SK-N-SH (cell line): ENCODE results near the gene ADAP1. TPM values are rescaled to one million over a fixed set of nuclear protein-coding genes. Genes with fewer than 3 reads are reported as not detected.
A peak's percentile ranks its signal among the peaks of the same experiment; 100 is the strongest.
"Not testable (repeated sequence)": the region's sequence is repeated elsewhere in the genome, so short reads cannot be mapped to it uniquely, and the experiment has no call there.

ENCODE experiments used
- CTCF ChIA-PET: fragments of 300-600, 350-600 bp; formaldehyde crosslinking; extraction: SDS; loops from one replicate; lab custom pipeline; 2021; lab: Yijun Ruan, JAX
- POLR2A ChIA-PET: fragments of 350-600 bp; sonication (Branson Sonifier 250); formaldehyde crosslinking; extraction: SDS; loops from one replicate; lab custom pipeline; 2020; ENCODE audit warnings: antibody characterized with exemption, inconsistent platforms; lab: Yijun Ruan, JAX
- DNase-seq: peaks from one replicate; pipeline ENCODE4 v3.0.0; 2012
- H2AFZ ChIP-seq: fragments of 200-600 bp; sonication (generic); 2 replicates; pipeline ENCODE4 v1.8.1; 2016; ENCODE audit warnings: antibody characterized with exemption, mild to moderate bottlenecking, low read depth
- H3F3A ChIP-seq: fragments of 200-600 bp; sonication (generic); replicated peaks from 2 replicates; pipeline ENCODE3; 2016; ENCODE audit warnings: antibody characterized with exemption, mild to moderate bottlenecking; ENCODE audit not compliant: insufficient read depth
- H3K27ac ChIP-seq, 2 experiments: fragments of 200-500 bp in 1 of 2; fragments of 200-600 bp in 1 of 2; sonication (Bioruptor generic) in 1 of 2; sonication (generic), shearing (Covaris generic) in 1 of 2; 2 replicates each; pipeline versions ENCODE4 v1.5.1 to v1.6.1; 2014 to 2016; ENCODE audit warnings: low read depth in 2 of 2, inconsistent platforms in 1 of 2, low read length in 1 of 2, mild to moderate bottlenecking in 1 of 2, mixed read lengths in 1 of 2
- H3K27me3 ChIP-seq: fragments of 200-600 bp; sonication (generic), shearing (Covaris generic); 2 replicates; pipeline ENCODE4 v1.6.1; 2016; ENCODE audit warnings: mixed run types; ENCODE audit not compliant: insufficient read depth
- H3K36me3 ChIP-seq, 2 experiments: fragments of 200-500 bp in 1 of 2; fragments of 200-600 bp in 1 of 2; sonication (Bioruptor generic) in 1 of 2; sonication (generic) in 1 of 2; replicated peaks in 1 of 2; 2 replicates each; pipeline versions ENCODE3 to v1.5.1; 2014 to 2016; ENCODE audit warnings: low read length in 1 of 2, mild to moderate bottlenecking in 1 of 2; ENCODE audit not compliant: insufficient read depth in 2 of 2, control insufficient read depth in 1 of 2
- H3K4me1 ChIP-seq, 2 experiments: fragments of 200-500 bp in 1 of 2; fragments of 200-600 bp in 1 of 2; sonication (Bioruptor generic) in 1 of 2; sonication (generic), shearing (Covaris generic) in 1 of 2; 2 replicates each; pipeline versions ENCODE4 v1.5.1 to v1.6.1; 2014 to 2016; ENCODE audit warnings: low read depth in 1 of 2, low read length in 1 of 2, mixed run types in 1 of 2; ENCODE audit not compliant: insufficient read depth in 2 of 2, control insufficient read depth in 1 of 2
- H3K4me2 ChIP-seq: fragments of 200-600 bp; sonication (generic), shearing (Covaris generic); 2 replicates; pipeline ENCODE4 v1.6.1; 2017; ENCODE audit warnings: mixed run types
- H3K4me3 ChIP-seq, 2 experiments: fragments of 200-500 bp in 1 of 2; fragments of 200-600 bp in 1 of 2; sonication (Bioruptor generic) in 1 of 2; sonication (generic), shearing (Covaris generic) in 1 of 2; 2 replicates each; pipeline versions ENCODE4 v1.5.1 to v1.8.1; 2014 to 2016; ENCODE audit warnings: low read depth in 2 of 2, inconsistent platforms in 1 of 2, low read length in 1 of 2, mild to moderate bottlenecking in 1 of 2, mixed read lengths in 1 of 2, moderate library complexity in 1 of 2
- H3K79me2 ChIP-seq: fragments of 200-600 bp; sonication (generic); 2 replicates; pipeline ENCODE4 v1.8.1; 2017; ENCODE audit warnings: mild to moderate bottlenecking; ENCODE audit not compliant: insufficient read depth
- H3K9ac ChIP-seq: fragments of 200-600 bp; sonication (generic); 2 replicates; pipeline ENCODE4 v1.6.1; 2017; ENCODE audit warnings: mixed run types
- H3K9me2 ChIP-seq: fragments of 200-600 bp; sonication (generic); 2 replicates; pipeline ENCODE4 v1.6.1; 2017; ENCODE audit warnings: mixed run types
- H3K9me3 ChIP-seq: fragments of 200-600 bp; sonication (generic); 2 replicates; pipeline ENCODE4 v1.6.1; 2017; ENCODE audit warnings: mixed run types, mild to moderate bottlenecking, moderate library complexity
- H4K20me1 ChIP-seq: fragments of 200-600 bp; sonication (generic); 2 replicates; pipeline ENCODE4 v1.6.1; 2017; ENCODE audit warnings: mild to moderate bottlenecking, mixed run types; ENCODE audit not compliant: insufficient read depth
- GATA2 ChIP-seq: sonication (generic); formaldehyde crosslinking; IDR thresholded peaks from 2 replicates; pipeline ENCODE4 v1.5.0; 2020; ENCODE audit warnings: mild to moderate bottlenecking, missing genetic modification reagents
- WGBS: methylation state at CpG from one replicate; pipeline ENCODE4 v1.1.6; 2017; ENCODE audit warnings: low lambda C conversion rate; 5-methylcytosine and 5-hydroxymethylcytosine counted together
- polyA plus RNA-seq, 3 experiments: library from polyadenylated mRNA; depleted of rRNA; stranded (reverse); fragments of >200 nt; gene quantifications; 2 replicates each; pipeline ENCODE4 v1.2.3, GENCODE V29; 2012
- TF ChIP-seq, protein P1 (sequence below): IDR thresholded peaks from 2 replicates; pipeline ENCODE4; 2012

Gene ADAP1
- polyA plus RNA-seq, 1 of the 3 experiments (the other 2 are of a cell fraction): 3.2 TPM

DNA sequence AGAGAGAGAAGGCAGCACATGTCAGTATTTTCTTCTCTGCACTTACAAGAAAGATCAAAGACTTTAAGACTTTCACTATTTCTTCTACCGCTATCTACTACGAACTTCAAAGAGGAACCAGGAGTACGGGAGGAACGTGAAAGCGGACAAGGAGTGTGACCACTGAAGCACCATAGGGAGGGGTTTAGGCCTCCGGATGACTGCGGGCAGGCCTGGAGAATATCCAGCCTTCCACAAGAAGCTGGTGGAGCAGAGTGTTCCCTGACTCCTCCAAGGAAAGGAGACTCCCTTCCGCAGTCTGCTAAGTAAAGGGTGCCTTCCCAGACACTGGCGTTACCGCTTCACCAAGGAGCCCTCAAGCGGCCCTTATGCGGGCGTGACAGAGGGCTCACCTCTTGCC lies 6.5 kb upstream of the ADAP1 start:
- CTCF ChIA-PET: interaction anchor here (1.4 to 11.7 kb wide), 4 partner anchors 13 to 639 kb away, joined by 3 to 99 read pairs (median 10); partner anchors contain the start of gene COX19
- H3K9me3 ChIP-seq, H2AFZ ChIP-seq, H3K79me2 ChIP-seq, H3K27me3 ChIP-seq, H3K4me2 ChIP-seq, H3K36me3 ChIP-seq, POLR2A ChIA-PET, H3K9ac ChIP-seq, H3K27ac ChIP-seq, H3F3A ChIP-seq, H3K4me3 ChIP-seq, DNase-seq, H3K9me2 ChIP-seq: not testable (repeated sequence)
- WGBS: 91% methylated on average over 13 of the region's 13 CpGs
- Histone ChIP-seq H4K20me1 (peaks cover 12% of the 10 kb centered on the region; the same call in 1 of the 2 replicates), H3K4me1 (peaks cover 4 to 24% of the 10 kb centered on the region in 2 experiments; a peak in 2 of 4 replicates)

DNA sequence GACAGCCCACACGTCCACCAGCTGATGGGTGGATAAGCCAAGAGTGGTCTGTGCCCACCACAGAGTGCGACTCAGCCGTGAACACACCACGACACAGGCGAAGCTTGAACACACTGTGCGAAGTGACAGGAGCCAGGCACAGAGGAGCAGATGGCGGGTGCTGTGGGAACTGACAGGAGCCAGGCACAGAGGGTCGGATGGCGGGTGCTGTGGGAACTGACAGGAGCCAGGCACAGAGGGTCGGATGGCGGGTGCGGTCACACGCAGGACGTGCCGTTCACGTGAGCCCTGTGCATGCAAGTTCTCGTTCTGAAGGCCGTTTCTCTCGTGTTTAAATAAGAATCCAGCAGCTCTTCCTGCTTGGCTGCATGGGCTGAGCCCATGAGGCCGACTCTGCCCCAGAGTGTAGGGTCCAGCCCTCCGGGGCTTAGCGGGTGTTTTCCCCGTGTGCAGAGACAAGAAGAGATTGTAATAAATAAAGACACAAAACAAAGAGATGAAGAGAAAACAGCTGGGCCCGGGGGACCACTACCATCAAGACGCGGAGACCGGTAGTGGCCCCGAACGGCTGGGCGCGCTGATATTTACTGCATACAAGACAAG lies 5.9 kb upstream of the ADAP1 start:
- Histone ChIP-seq H3K36me3 (no peaks in the 10 kb centered on the region), H3K4me2 (no peak overlapping the region), H3K9ac (no peak overlapping the region), H3K4me1 (peaks cover 4 to 22% of the 10 kb centered on the region in 2 experiments; a peak in 2 of 4 replicates), H3K4me3 (no peak overlapping the region), H4K20me1 (peaks cover 8% of the 10 kb centered on the region; the same call in 1 of the 2 replicates), H3K9me2 (no peaks in the 10 kb centered on the region), H3K27ac (no peak overlapping the region), H3K27me3 (0 out of 2 replicates have a peak, but pooled peaks cover under 1% of the 10 kb centered on the region), H3K9me3 (no peaks in the 10 kb centered on the region), H3F3A (peaks cover 6% of the 10 kb centered on the region), H3K79me2 (no peaks in the 10 kb centered on the region), H2AFZ (no peak overlapping the region)
- DNase-seq: peak; percentile 56
- WGBS: 72% methylated on average over 27 of the region's 31 CpGs
- CTCF ChIA-PET: interaction anchor here (0.9 to 11.7 kb wide), 5 partner anchors 13 to 639 kb away, joined by 3 to 99 read pairs (median 6); partner anchors contain the start of gene COX19
- TF ChIP-seq, protein P1, sequence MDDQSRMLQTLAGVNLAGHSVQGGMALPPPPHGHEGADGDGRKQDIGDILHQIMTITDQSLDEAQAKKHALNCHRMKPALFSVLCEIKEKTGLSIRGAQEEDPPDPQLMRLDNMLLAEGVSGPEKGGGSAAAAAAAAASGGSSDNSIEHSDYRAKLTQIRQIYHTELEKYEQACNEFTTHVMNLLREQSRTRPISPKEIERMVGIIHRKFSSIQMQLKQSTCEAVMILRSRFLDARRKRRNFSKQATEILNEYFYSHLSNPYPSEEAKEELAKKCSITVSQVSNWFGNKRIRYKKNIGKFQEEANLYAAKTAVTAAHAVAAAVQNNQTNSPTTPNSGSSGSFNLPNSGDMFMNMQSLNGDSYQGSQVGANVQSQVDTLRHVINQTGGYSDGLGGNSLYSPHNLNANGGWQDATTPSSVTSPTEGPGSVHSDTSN: no peak
- TF ChIP-seq GATA2 (CRISPR knock-in tag): 0 out of 2 replicates have a peak, but pooled peaks have one; percentile 17
- POLR2A ChIA-PET: no interaction called here

DNA sequence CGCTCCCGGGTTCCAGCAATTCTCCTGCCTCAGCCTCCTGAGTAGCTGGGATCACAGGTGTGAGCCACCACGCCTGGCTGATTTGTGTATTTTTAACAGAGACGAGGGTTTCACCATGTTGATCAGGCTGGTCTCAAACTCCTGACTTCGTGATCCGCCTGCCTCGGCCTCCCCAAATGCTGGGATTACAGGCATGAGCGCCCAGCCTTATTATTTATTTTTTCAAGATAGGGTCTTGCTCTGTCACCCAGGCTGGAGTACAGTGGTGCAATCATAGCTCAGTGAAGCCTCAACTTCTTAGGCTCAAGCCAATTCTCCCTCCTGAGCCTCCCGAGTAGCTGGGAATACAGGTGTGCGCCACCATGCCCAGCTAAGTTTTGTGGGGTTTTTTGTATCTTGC lies 5.3 kb upstream of the ADAP1 start:
- POLR2A ChIA-PET: not testable (repeated sequence)
- 87% methylated on average over 10 of the region's 10 CpGs for WGBS
- CTCF ChIA-PET: interaction anchor here (0.9 to 11.7 kb wide), 6 partner anchors 14 to 638 kb away, joined by 3 to 99 read pairs (median 4); partner anchors contain the start of gene COX19

More for the DNA sequence above, 5.3 kb upstream of the ADAP1 start:
- not testable (repeated sequence) for H3K4me2 ChIP-seq, H2AFZ ChIP-seq, H3K27ac ChIP-seq, H3K9ac ChIP-seq, H3K79me2 ChIP-seq, H3K36me3 ChIP-seq, DNase-seq, H3K9me2 ChIP-seq, H3K27me3 ChIP-seq, H4K20me1 ChIP-seq, H3K9me3 ChIP-seq, H3F3A ChIP-seq, H3K4me3 ChIP-seq
- peaks cover 4 to 16% of the 10 kb centered on the region in 2 experiments; a peak in 2 of 4 replicates for H3K4me1 ChIP-seq
